Mononuclear cell (primary cell): ENCODE measurements around the gene FAM118B. TPM values are rescaled to one million over a fixed set of nuclear protein-coding genes. Genes with fewer than 3 reads are reported as not detected.

Experiments
- H3K27me3 ChIP-seq: 2 replicates; pipeline ENCODE4 v1.6.0; 2011; ENCODE audit warnings: low read length, control low read depth; ENCODE audit not compliant: insufficient read depth
- H3K4me1 ChIP-seq: 2 replicates; pipeline ENCODE4 v1.5.1; 2011; ENCODE audit warnings: mild to moderate bottlenecking, low read length, control low read depth; ENCODE audit not compliant: insufficient read depth
- H3K4me3 ChIP-seq: 2 replicates; pipeline ENCODE4 v1.5.1; 2011; ENCODE audit warnings: mild to moderate bottlenecking, low read length, moderate library complexity
- H3K9me3 ChIP-seq: 2 replicates; pipeline ENCODE4 v1.5.1; 2011; ENCODE audit warnings: low read depth, mild to moderate bottlenecking, control low read depth, low read length
- total RNA-seq: library from RNA; depleted of rRNA; stranded (reverse); fragments of >200 nt; gene quantifications from one replicate; pipeline ENCODE4 v1.2.3, GENCODE V29; 2012

FAM118B gene
- total RNA-seq, 1 donor, result 2.8 TPM

- no peaks in the 10 kb centered on the region for H3K4me1 ChIP-seq
- no peaks in the 10 kb centered on the region for H3K9me3 ChIP-seq
- H3K27me3 ChIP-seq, result no peaks in the 10 kb centered on the region
- no peak overlapping the region for H3K4me3 ChIP-seq
Measured at GRCh38 chr11:126181939-126182730, 29.4 kb upstream of the FAM118B start.

GRCh38 chr11:126182787-126183445 lies 28.7 kb upstream of the FAM118B start:
- Histone ChIP-seq H3K27me3 (no peaks in the 10 kb centered on the region), H3K9me3 (no peaks in the 10 kb centered on the region), H3K4me1 (no peaks in the 10 kb centered on the region), H3K4me3 (no peak overlapping the region)

GRCh38 chr11:126185259-126186024 lies 26.1 kb upstream of the FAM118B start:
- Histone ChIP-seq H3K9me3 (no peaks in the 10 kb centered on the region), H3K27me3 (no peaks in the 10 kb centered on the region), H3K4me3 (no peak overlapping the region), H3K4me1 (no peaks in the 10 kb centered on the region)

- Histone ChIP-seq H3K4me1 (no peaks in the 10 kb centered on the region), H3K9me3 (no peaks in the 10 kb centered on the region), H3K27me3 (no peaks in the 10 kb centered on the region), H3K4me3 (no peak overlapping the region)
Measured at GRCh38 chr11:126186025-126186698, 25.4 kb upstream of the FAM118B start.

- Histone ChIP-seq H3K27me3 (no peaks in the 10 kb centered on the region), H3K4me3 (no peak overlapping the region), H3K4me1 (no peaks in the 10 kb centered on the region), H3K9me3 (no peaks in the 10 kb centered on the region)
Measured at GRCh38 chr11:126186708-126187529, 24.7 kb upstream of the FAM118B start.

GRCh38 chr11:126188332-126189108 lies 23.1 kb upstream of the FAM118B start:
- Histone ChIP-seq H3K4me3 (no peak overlapping the region), H3K4me1 (no peaks in the 10 kb centered on the region), H3K9me3 (no peaks in the 10 kb centered on the region), H3K27me3 (no peaks in the 10 kb centered on the region)

GRCh38 chr11:126189109-126189929 lies 22.3 kb upstream of the FAM118B start:
- Histone ChIP-seq H3K4me1 (no peaks in the 10 kb centered on the region), H3K27me3 (no peaks in the 10 kb centered on the region), H3K4me3 (no peak overlapping the region), H3K9me3 (no peaks in the 10 kb centered on the region)

- Histone ChIP-seq H3K4me3 (no peak overlapping the region), H3K4me1 (no peaks in the 10 kb centered on the region), H3K27me3 (no peaks in the 10 kb centered on the region), H3K9me3 (no peaks in the 10 kb centered on the region)
Measured at GRCh38 chr11:126190792-126191191, 20.8 kb upstream of the FAM118B start.

GRCh38 chr11:126191379-126192073 lies 20.1 kb upstream of the FAM118B start:
- H3K9me3 ChIP-seq, result no peaks in the 10 kb centered on the region
- no peak overlapping the region for H3K4me3 ChIP-seq
- no peaks in the 10 kb centered on the region for H3K4me1 ChIP-seq
- H3K27me3 ChIP-seq, result no peaks in the 10 kb centered on the region

GRCh38 chr11:126192361-126192760 lies 19.2 kb upstream of the FAM118B start:
- Histone ChIP-seq H3K4me1 (no peaks in the 10 kb centered on the region), H3K4me3 (no peak overlapping the region), H3K27me3 (no peaks in the 10 kb centered on the region), H3K9me3 (no peaks in the 10 kb centered on the region)

GRCh38 chr11:126193038-126193478 lies 18.5 kb upstream of the FAM118B start:
- Histone ChIP-seq H3K9me3 (no peaks in the 10 kb centered on the region), H3K4me1 (no peaks in the 10 kb centered on the region), H3K4me3 (no peak overlapping the region), H3K27me3 (no peaks in the 10 kb centered on the region)

GRCh38 chr11:126194121-126194543 lies 17.4 kb upstream of the FAM118B start:
- H3K27me3 ChIP-seq, result no peaks in the 10 kb centered on the region
- no peak overlapping the region for H3K4me3 ChIP-seq
- no peaks in the 10 kb centered on the region for H3K4me1 ChIP-seq
- H3K9me3 ChIP-seq, result no peaks in the 10 kb centered on the region
